GM23338 (cell line): ENCODE results near the gene MTA3. TPM values are rescaled to one million over a fixed set of nuclear protein-coding genes. Genes with fewer than 3 reads are reported as not detected.

Experiments
- ATAC-seq: fragments of 200-7000 bp; cut with Tn5 transposase; 3 replicates; pipeline ENCODE4 v1.9.1; 2020
- DNase-seq: peaks from one replicate; pipeline ENCODE4 v3.0.0-alpha.2; 2015; ENCODE audit warnings: low spot score
- H2AFZ ChIP-seq: fragments of 200-600 bp; sonication (generic); 2 replicates; pipeline ENCODE4 v1.8.0; 2016; ENCODE audit warnings: antibody characterized with exemption, mild to moderate bottlenecking, moderate library complexity
- H3F3A ChIP-seq: fragments of 200-600 bp; sonication (generic); replicated peaks from 2 replicates; pipeline ENCODE4 v1.8.0; 2017; ENCODE audit warnings: antibody characterized with exemption, mixed run types, low read depth
- H3K27ac ChIP-seq: fragments of 200-600 bp; sonication (generic); 2 replicates; pipeline ENCODE4 v1.6.1; 2016; ENCODE audit warnings: low read depth
- H3K27me3 ChIP-seq: fragments of 200-600 bp; sonication (generic); 2 replicates; pipeline ENCODE4 v1.8.0; 2016; ENCODE audit warnings: mild to moderate bottlenecking, mixed run types, moderate library complexity; ENCODE audit not compliant: insufficient read depth
- H3K36me3 ChIP-seq: fragments of 200-600 bp; sonication (generic); 2 replicates; pipeline ENCODE4 v1.8.0; 2016; ENCODE audit warnings: mild to moderate bottlenecking; ENCODE audit not compliant: insufficient read depth
- H3K4me1 ChIP-seq: fragments of 200-600 bp; sonication (generic); 2 replicates; pipeline ENCODE4 v1.8.0; 2016; ENCODE audit warnings: mild to moderate bottlenecking, moderate library complexity; ENCODE audit not compliant: insufficient read depth
- H3K4me2 ChIP-seq: fragments of 200-600 bp; sonication (generic); 2 replicates; pipeline ENCODE4 v1.7.1; 2017; ENCODE audit warnings: mixed run types
- H3K4me3 ChIP-seq: fragments of 200-600 bp; sonication (generic); 2 replicates; pipeline ENCODE4 v1.6.1; 2016; ENCODE audit warnings: mixed run types
- H3K79me2 ChIP-seq: fragments of 200-600 bp; sonication (generic); replicated peaks from 2 replicates; pipeline ENCODE4 v1.8.0; 2017; ENCODE audit warnings: mild to moderate bottlenecking; ENCODE audit not compliant: insufficient read depth
- H3K9me2 ChIP-seq: fragments of 200-600 bp; sonication (generic); 2 replicates; pipeline ENCODE4 v1.8.0; 2017; ENCODE audit not compliant: insufficient read depth
- H4K20me1 ChIP-seq: fragments of 200-600 bp; sonication (generic); replicated peaks from 2 replicates; pipeline ENCODE4 v1.8.0; 2017; ENCODE audit warnings: mild to moderate bottlenecking; ENCODE audit not compliant: insufficient read depth
- H3K27ac Mint-ChIP-seq: 2 replicates; pipeline ENCODE4 v1.8.0; 2020; ENCODE audit warnings: inconsistent platforms, mild to moderate bottlenecking, moderate library complexity, mixed read lengths
- H3K27me3 Mint-ChIP-seq: 3 replicates; pipeline ENCODE4 v1.8.0; 2022; ENCODE audit warnings: low read depth, mild to moderate bottlenecking, moderate library complexity, mixed read lengths, inconsistent platforms; ENCODE audit not compliant: insufficient read depth, poor library complexity
- H3K36me3 Mint-ChIP-seq: 3 replicates; pipeline ENCODE4 v1.8.0; 2021; ENCODE audit warnings: low read depth, mild to moderate bottlenecking, inconsistent platforms, moderate library complexity, mixed read lengths
- H3K4me1 Mint-ChIP-seq: 3 replicates; pipeline ENCODE4 v1.8.0; 2020; ENCODE audit warnings: mild to moderate bottlenecking, inconsistent platforms, mixed read lengths
- H3K4me3 Mint-ChIP-seq: 3 replicates; pipeline ENCODE4 v1.8.0; 2021; ENCODE audit warnings: moderate library complexity, mild to moderate bottlenecking, inconsistent platforms, mixed read lengths
- H3K9me3 Mint-ChIP-seq: 3 replicates; pipeline ENCODE4 v1.8.0; 2020; ENCODE audit warnings: moderate library complexity, mild to moderate bottlenecking, inconsistent platforms, mixed read lengths
- CTCF ChIP-seq, 2 experiments: fragments of 200-600 bp in 1 of 2; sonication (generic) in 1 of 2; conservative IDR thresholded peaks; 2 replicates each; pipeline versions ENCODE4 v1.5.1 to v1.6.1; 2016 to 2017; ENCODE audit warnings: antibody characterized with exemption in 2 of 2, low read depth in 2 of 2, mild to moderate bottlenecking in 2 of 2, moderate library complexity in 1 of 2
- ETS1 ChIP-seq: IDR thresholded peaks from 2 replicates; pipeline ENCODE4 v1.6.1; 2016; ENCODE audit warnings: antibody characterized with exemption
- EZH2 ChIP-seq: fragments of 200-600 bp; sonication (generic); IDR thresholded peaks from one replicate; pipeline ENCODE4 v1.8.0; 2017; ENCODE audit warnings: antibody characterized with exemption, mild to moderate bottlenecking, low read depth; ENCODE audit not compliant: unreplicated experiment
- EZH2phosphoT487 ChIP-seq: fragments of 200-600 bp; sonication (generic); IDR thresholded peaks from one replicate; pipeline ENCODE4 v1.8.1; 2018; ENCODE audit warnings: antibody characterized with exemption; ENCODE audit not compliant: unreplicated experiment
- JUNB ChIP-seq: IDR thresholded peaks from one replicate; pipeline ENCODE4 v1.6.1; 2016; ENCODE audit warnings: antibody characterized with exemption; ENCODE audit not compliant: unreplicated experiment
- NANOG ChIP-seq: IDR thresholded peaks from 2 replicates; pipeline ENCODE4 v1.6.1; 2016; ENCODE audit warnings: antibody characterized with exemption, borderline replicate concordance
- POLR2AphosphoS5 ChIP-seq: IDR thresholded peaks from 2 replicates; pipeline ENCODE4 v1.6.1; 2016; ENCODE audit warnings: antibody characterized with exemption, low read depth
- REST ChIP-seq: IDR thresholded peaks from one replicate; pipeline ENCODE4 v1.6.1; 2018; ENCODE audit warnings: antibody characterized with exemption; ENCODE audit not compliant: unreplicated experiment
- STAT1 ChIP-seq: IDR thresholded peaks from one replicate; pipeline ENCODE4 v1.6.1; 2016; ENCODE audit warnings: antibody characterized with exemption; ENCODE audit not compliant: unreplicated experiment
- ZNF114 ChIP-seq: fragments of 250-450 bp; sonication (Bioruptor Pico); IDR thresholded peaks from 2 replicates; pipeline ENCODE4 v1.5.0; 2020; ENCODE audit warnings: mild to moderate bottlenecking, moderate library complexity
- polyA plus RNA-seq: library from polyadenylated mRNA; unstranded; fragments of >200 nt; fragmentation: Nextera tagmentation; extraction: Ambion mirVana; gene quantifications from 2 replicates; pipeline ENCODE4 v1.2.1, GENCODE V29; 2016
- total RNA-seq: library from RNA; depleted of rRNA; stranded (reverse); fragments of >200 nt; shearing (Covaris generic); gene quantifications from 2 replicates; pipeline ENCODE4 v1.2.3, GENCODE V29; 2014

The MTA3 gene
- total and polyA plus RNA-seq, 2 experiments from 2014 or later = 162 to 208 TPM

- Histone ChIP-seq H3K4me1 (peaks cover 22% of the 10 kb centered on the region), H3K9me2 (no peaks in the 10 kb centered on the region), H3K27ac (peak overlapping the region; percentile 69; the same call in 1 of the 2 replicates), H4K20me1 (no peaks in the 10 kb centered on the region), H3K36me3 (no peaks in the 10 kb centered on the region; the same call in 1 of the 2 replicates), H3K27me3 (no peaks in the 10 kb centered on the region), H3K4me3 (no peak overlapping the region), H3K4me2 (peak overlapping the region; percentile 51), H3K79me2 (no peaks in the 10 kb centered on the region), H2AFZ (peak overlapping the region; percentile 92), H3F3A (0 out of 2 replicates have a peak, but pooled peaks cover 6% of the 10 kb centered on the region)
- Mint-ChIP-seq H3K4me3 (no peak overlapping the region), H3K9me3 (no peaks in the 10 kb centered on the region), H3K36me3 (no peaks in the 10 kb centered on the region), H3K27me3 (peaks cover 5% of the 10 kb centered on the region), H3K4me1 (peaks cover 14% of the 10 kb centered on the region), H3K27ac (no peak overlapping the region)
- TF ChIP-seq ZNF114 (CRISPR knock-in tag) (no peak), JUNB (no peak), CTCF (conservative IDR thresholded peaks at IDR 0.05; ENCODE audit: low read depth in 2 of 2) (no peak), NANOG (no peak), STAT1 (no peak), REST (no peak), EZH2phosphoT487 (no peak), ETS1 (no peak), POLR2AphosphoS5 (no peak), EZH2 (no peak)
- ATAC-seq (peak; percentile 69), DNase-seq (peak; percentile 52)
Measured at GRCh38 chr2:42523341-42523740, 45.1 kb upstream of the MTA3 start.
